DMS53 (cell line): ENCODE results near the gene GLIPR1.
"Not testable (repeated sequence)": the region's sequence is repeated elsewhere in the genome, so short reads cannot be mapped to it uniquely, and the experiment has no call there.

Source experiments
- DNase-seq: peaks from one replicate; lab custom pipeline; 2025; lab: John Stamatoyannopoulos, UW

The GLIPR1 gene

GRCh38 chr12:75521224-75521623 lies 40.7 kb downstream of the GLIPR1 start:
- not testable (repeated sequence) for DNase-seq

- not testable (repeated sequence) for DNase-seq
These were observed 41.6 kb downstream of the GLIPR1 start for GRCh38 chr12:75522124-75522523.

GRCh38 chr12:75525263-75525662 lies 44.7 kb downstream of the GLIPR1 start:
- DNase-seq: no peak

GRCh38 chr12:75526655-75527511 lies 46.3 kb downstream of the GLIPR1 start:
- DNase-seq: peak; percentile 84

- no peak for DNase-seq
These were observed 47.7 kb downstream of the GLIPR1 start for GRCh38 chr12:75528272-75528671.

GRCh38 chr12:75528692-75529091 lies 48.1 kb downstream of the GLIPR1 start:
- no peak for DNase-seq

- no peak for DNase-seq
These were observed 48.8 kb downstream of the GLIPR1 start for GRCh38 chr12:75529316-75529715.

GRCh38 chr12:75529826-75530225 lies 49.3 kb downstream of the GLIPR1 start:
- DNase-seq: no peak

- DNase-seq: no peak
These were observed 52.7 kb downstream of the GLIPR1 start for GRCh38 chr12:75533239-75533638.

- DNase-seq: no peak
These were observed 59.3 kb downstream of the GLIPR1 start for GRCh38 chr12:75539889-75540288.

GRCh38 chr12:75542942-75543341 lies 62.4 kb downstream of the GLIPR1 start:
- DNase-seq: no peak

- no peak for DNase-seq
These were observed 63.0 kb downstream of the GLIPR1 start for GRCh38 chr12:75543529-75543928.

GRCh38 chr12:75545636-75546035 lies 65.1 kb downstream of the GLIPR1 start:
- DNase-seq: no peak

- DNase-seq: peak; percentile 43
These were observed 68.3 kb downstream of the GLIPR1 start for GRCh38 chr12:75548879-75549278.

- DNase-seq: no peak
These were observed 69.4 kb downstream of the GLIPR1 start for GRCh38 chr12:75549989-75550388.

GRCh38 chr12:75550401-75551240 lies 70.1 kb downstream of the GLIPR1 start:
- peak; percentile 12 for DNase-seq

GRCh38 chr12:75551477-75551876 lies 70.9 kb downstream of the GLIPR1 start:
- no peak for DNase-seq

GRCh38 chr12:75553398-75553797 lies 72.8 kb downstream of the GLIPR1 start:
- peak; percentile 33 for DNase-seq
